ENCODE data around the gene CSF1. TPM values are rescaled to one million over a fixed set of nuclear protein-coding genes. Genes with fewer than 3 reads are reported as not detected.
A peak's percentile ranks its signal among the peaks of the same experiment; 100 is the strongest.

CSF1 gene
- total and polyA plus RNA-seq, 2 of the 13 experiments (the other 11 are each of a cell fraction or from before 2014, with no cell fraction given): 4.6 to 13.3 TPM

DNA sequence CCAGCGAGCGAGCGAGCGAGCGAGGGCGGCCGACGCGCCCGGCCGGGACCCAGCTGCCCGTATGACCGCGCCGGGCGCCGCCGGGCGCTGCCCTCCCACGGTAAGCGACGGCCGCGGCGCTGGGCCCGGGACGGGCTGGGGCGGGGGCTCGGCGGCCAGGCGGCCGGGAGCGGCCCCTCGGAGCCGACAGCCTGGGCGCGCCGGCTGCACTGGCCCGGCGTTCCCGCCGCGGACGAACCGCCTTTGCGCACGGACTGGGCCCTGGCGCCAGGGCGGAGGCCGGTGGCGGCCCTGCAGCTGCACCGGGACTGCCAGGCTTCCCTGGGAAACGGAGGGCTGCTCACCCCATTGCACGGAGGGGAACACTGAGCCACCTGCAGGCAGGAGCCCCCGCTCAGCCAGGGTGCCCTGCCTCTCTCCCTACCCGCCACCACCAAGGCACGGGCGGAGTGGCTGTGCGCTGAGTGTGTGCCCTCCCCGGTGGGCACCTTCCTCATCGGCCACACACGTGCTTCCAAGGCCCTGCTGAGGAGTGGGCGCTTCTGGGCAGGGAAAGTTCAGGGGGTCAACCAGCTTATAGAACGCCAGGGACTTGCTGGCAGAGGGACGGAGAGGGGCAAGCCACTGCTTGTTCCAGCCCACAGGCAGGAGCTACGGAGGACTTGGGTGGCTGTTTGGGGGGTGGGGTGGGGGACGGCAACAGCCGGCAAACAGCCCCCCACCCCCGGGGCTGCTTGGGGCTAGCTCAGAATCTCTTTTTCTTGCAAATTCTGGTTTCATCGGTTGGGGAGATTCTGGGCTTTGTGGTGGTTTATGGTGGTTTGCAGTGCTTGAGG, 532 bp downstream of the CSF1 start (continued):
- TF ChIP-seq, protein P1, sequence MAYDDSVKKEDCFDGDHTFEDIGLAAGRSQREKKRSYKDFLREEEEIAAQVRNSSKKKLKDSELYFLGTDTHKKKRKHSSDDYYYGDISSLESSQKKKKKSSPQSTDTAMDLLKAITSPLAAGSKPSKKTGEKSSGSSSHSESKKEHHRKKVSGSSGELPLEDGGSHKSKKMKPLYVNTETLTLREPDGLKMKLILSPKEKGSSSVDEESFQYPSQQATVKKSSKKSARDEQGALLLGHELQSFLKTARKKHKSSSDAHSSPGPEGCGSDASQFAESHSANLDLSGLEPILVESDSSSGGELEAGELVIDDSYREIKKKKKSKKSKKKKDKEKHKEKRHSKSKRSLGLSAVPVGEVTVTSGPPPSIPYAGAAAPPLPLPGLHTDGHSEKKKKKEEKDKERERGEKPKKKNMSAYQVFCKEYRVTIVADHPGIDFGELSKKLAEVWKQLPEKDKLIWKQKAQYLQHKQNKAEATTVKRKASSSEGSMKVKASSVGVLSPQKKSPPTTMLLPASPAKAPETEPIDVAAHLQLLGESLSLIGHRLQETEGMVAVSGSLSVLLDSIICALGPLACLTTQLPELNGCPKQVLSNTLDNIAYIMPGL (CRISPR knock-in tag; IDR thresholded peaks at IDR 0.05; ENCODE audit: borderline replicate concordance in 1 of 2, low read depth in 1 of 2): peak in 1 of 2 experiments; percentile 52; a peak in 1 of 4 replicates
- 0 out of 2 replicates have a peak, but pooled peaks have one; percentile 25 for TF ChIP-seq RXRA (CRISPR knock-in tag; IDR thresholded peaks at IDR 0.05)
- TF ChIP-seq ZNF563 (CRISPR knock-in tag; IDR thresholded peaks at IDR 0.05): 0 out of 2 replicates have a peak, but pooled peaks have one; percentile 17
- 0 out of 2 replicates have a peak, but pooled peaks have one; percentile 28 for TF ChIP-seq ARHGAP35 (CRISPR knock-in tag; IDR thresholded peaks at IDR 0.05; ENCODE audit: borderline replicate concordance)
- TF ChIP-seq STAG1 (CRISPR knock-in tag; IDR thresholded peaks at IDR 0.05): no peak
- no peak for TF ChIP-seq RBAK (CRISPR knock-in tag; IDR thresholded peaks at IDR 0.05)
- TF ChIP-seq, protein P2, sequence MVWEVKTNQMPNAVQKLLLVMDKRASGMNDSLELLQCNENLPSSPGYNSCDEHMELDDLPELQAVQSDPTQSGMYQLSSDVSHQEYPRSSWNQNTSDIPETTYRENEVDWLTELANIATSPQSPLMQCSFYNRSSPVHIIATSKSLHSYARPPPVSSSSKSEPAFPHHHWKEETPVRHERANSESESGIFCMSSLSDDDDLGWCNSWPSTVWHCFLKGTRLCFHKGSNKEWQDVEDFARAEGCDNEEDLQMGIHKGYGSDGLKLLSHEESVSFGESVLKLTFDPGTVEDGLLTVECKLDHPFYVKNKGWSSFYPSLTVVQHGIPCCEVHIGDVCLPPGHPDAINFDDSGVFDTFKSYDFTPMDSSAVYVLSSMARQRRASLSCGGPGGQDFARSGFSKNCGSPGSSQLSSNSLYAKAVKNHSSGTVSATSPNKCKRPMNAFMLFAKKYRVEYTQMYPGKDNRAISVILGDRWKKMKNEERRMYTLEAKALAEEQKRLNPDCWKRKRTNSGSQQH (CRISPR knock-in tag; IDR thresholded peaks at IDR 0.05; ENCODE audit: low read depth): 0 out of 2 replicates have a peak, but pooled peaks have one; percentile 2
- TF ChIP-seq CBX1 (IDR thresholded peaks at IDR 0.05; ENCODE audit: low read depth): peak; percentile 41
- peak; percentile 31; the same call in 1 of the 2 replicates for TF ChIP-seq ZNF121 (CRISPR knock-in tag; IDR thresholded peaks at IDR 0.05)
- TF ChIP-seq, protein P3, sequence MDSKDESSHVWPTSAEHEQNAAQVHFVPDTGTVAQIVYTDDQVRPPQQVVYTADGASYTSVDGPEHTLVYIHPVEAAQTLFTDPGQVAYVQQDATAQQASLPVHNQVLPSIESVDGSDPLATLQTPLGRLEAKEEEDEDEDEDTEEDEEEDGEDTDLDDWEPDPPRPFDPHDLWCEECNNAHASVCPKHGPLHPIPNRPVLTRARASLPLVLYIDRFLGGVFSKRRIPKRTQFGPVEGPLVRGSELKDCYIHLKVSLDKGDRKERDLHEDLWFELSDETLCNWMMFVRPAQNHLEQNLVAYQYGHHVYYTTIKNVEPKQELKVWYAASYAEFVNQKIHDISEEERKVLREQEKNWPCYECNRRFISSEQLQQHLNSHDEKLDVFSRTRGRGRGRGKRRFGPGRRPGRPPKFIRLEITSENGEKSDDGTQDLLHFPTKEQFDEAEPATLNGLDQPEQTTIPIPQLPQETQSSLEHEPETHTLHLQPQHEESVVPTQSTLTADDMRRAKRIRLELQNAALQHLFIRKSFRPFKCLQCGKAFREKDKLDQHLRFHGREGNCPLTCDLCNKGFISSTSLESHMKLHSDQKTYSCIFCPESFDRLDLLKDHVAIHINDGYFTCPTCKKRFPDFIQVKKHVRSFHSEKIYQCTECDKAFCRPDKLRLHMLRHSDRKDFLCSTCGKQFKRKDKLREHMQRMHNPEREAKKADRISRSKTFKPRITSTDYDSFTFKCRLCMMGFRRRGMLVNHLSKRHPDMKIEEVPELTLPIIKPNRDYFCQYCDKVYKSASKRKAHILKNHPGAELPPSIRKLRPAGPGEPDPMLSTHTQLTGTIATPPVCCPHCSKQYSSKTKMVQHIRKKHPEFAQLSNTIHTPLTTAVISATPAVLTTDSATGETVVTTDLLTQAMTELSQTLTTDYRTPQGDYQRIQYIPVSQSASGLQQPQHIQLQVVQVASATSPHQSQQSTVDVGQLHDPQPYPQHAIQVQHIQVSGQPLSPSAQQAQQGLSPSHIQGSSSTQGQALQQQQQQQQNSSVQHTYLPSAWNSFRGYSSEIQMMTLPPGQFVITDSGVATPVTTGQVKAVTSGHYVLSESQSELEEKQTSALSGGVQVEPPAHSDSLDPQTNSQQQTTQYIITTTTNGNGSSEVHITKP (CRISPR knock-in tag; IDR thresholded peaks at IDR 0.05; ENCODE audit: low read depth): no peak
- TF ChIP-seq, protein P4, sequence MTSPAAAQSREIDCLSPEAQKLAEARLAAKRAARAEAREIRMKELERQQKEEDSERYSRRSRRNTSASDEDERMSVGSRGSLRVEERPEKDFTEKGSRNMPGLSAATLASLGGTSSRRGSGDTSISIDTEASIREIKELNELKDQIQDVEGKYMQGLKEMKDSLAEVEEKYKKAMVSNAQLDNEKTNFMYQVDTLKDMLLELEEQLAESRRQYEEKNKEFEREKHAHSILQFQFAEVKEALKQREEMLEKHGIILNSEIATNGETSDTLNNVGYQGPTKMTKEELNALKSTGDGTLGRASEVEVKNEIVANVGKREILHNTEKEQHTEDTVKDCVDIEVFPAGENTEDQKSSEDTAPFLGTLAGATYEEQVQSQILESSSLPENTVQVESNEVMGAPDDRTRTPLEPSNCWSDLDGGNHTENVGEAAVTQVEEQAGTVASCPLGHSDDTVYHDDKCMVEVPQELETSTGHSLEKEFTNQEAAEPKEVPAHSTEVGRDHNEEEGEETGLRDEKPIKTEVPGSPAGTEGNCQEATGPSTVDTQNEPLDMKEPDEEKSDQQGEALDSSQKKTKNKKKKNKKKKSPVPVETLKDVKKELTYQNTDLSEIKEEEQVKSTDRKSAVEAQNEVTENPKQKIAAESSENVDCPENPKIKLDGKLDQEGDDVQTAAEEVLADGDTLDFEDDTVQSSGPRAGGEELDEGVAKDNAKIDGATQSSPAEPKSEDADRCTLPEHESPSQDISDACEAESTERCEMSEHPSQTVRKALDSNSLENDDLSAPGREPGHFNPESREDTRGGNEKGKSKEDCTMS (CRISPR knock-in tag; conservative IDR thresholded peaks at IDR 0.05): no peak
- no peak for TF ChIP-seq ZNF205 (CRISPR knock-in tag; IDR thresholded peaks at IDR 0.05)
- TF ChIP-seq HDAC2 (CRISPR knock-in tag; IDR thresholded peaks at IDR 0.05): peak; percentile 29; the same call in 1 of the 2 replicates
- TF ChIP-seq, protein P5, sequence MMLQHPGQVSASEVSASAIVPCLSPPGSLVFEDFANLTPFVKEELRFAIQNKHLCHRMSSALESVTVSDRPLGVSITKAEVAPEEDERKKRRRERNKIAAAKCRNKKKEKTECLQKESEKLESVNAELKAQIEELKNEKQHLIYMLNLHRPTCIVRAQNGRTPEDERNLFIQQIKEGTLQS (CRISPR knock-in tag; IDR thresholded peaks at IDR 0.05): 0 out of 2 replicates have a peak, but pooled peaks have one; percentile 7
- TF ChIP-seq PRMT3 (CRISPR knock-in tag; IDR thresholded peaks at IDR 0.05; ENCODE audit: borderline replicate concordance, low read depth): no peak
- no peak for TF ChIP-seq CREB1 (IDR thresholded peaks at IDR 0.05)
- no peak for TF ChIP-seq CREB1 (CRISPR knock-in tag; IDR thresholded peaks at IDR 0.05)

All from HepG2 (cell line).